ENCODE data around the gene GRAMD4.

DNA sequence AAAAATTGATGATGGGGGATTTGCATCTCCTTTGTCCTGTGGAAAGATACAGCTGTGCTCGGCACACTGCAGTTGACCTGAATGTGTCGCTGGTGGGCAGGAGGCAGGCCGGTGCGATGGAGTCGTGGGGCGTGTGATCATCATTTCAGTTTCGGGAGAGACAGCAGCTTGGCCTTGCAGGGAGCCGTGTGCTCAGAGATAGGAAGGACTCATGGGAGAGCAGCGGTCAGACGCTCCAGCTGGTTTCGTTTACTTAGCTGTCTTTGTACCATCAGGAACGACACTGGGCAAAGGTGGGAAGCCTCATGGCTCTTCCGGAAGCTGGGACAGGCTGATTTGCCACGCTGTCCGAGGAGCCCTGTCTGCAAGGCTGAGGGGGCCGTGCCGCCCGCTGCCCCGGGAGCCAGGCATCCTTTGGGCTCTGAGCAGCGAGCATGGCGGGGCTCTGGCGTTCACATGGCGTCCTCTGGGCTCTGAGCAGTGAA lies 32.7 kb downstream of the GRAMD4 start:
- TF ChIP-seq, protein P1, sequence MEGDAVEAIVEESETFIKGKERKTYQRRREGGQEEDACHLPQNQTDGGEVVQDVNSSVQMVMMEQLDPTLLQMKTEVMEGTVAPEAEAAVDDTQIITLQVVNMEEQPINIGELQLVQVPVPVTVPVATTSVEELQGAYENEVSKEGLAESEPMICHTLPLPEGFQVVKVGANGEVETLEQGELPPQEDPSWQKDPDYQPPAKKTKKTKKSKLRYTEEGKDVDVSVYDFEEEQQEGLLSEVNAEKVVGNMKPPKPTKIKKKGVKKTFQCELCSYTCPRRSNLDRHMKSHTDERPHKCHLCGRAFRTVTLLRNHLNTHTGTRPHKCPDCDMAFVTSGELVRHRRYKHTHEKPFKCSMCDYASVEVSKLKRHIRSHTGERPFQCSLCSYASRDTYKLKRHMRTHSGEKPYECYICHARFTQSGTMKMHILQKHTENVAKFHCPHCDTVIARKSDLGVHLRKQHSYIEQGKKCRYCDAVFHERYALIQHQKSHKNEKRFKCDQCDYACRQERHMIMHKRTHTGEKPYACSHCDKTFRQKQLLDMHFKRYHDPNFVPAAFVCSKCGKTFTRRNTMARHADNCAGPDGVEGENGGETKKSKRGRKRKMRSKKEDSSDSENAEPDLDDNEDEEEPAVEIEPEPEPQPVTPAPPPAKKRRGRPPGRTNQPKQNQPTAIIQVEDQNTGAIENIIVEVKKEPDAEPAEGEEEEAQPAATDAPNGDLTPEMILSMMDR (IDR thresholded peaks at IDR 0.05; ENCODE audit: low read length): no peak
- no peak for TF ChIP-seq EZH2 (IDR thresholded peaks at IDR 0.05; ENCODE audit: borderline replicate concordance, low read length)

Measured in OCI-LY1 (cell line).